HG03565 (cell line): ENCODE measurements around the gene BAG3.
"Not testable (repeated sequence)": the region's sequence is repeated elsewhere in the genome, so short reads cannot be mapped to it uniquely, and the experiment has no call there.

ENCODE experiments used
- ATAC-seq: cut with Tn5 transposase; IDR thresholded peaks from one replicate; pipeline ENCODE4 v1.9.1; 2021; ENCODE audit warnings: mild to moderate bottlenecking, moderate library complexity; ENCODE audit not compliant: unreplicated experiment

Gene BAG3

GRCh38 chr10:119689016-119689580 is 37.9 kb downstream of the BAG3 start:
- no peak for ATAC-seq

GRCh38 chr10:119691726-119692125 is 40.5 kb downstream of the BAG3 start:
- no peak for ATAC-seq

- peak; percentile 74 for ATAC-seq
Observed at GRCh38 chr10:119693262-119693957, 42.2 kb downstream of the BAG3 start.

- no peak for ATAC-seq
Observed at GRCh38 chr10:119694608-119695007, 43.4 kb downstream of the BAG3 start.

GRCh38 chr10:119700321-119700954 is 49.3 kb downstream of the BAG3 start:
- ATAC-seq, result peak; percentile 40

- ATAC-seq, result no peak
Observed at GRCh38 chr10:119701861-119702260, 50.7 kb downstream of the BAG3 start.

GRCh38 chr10:119702583-119702982 is 51.4 kb downstream of the BAG3 start:
- ATAC-seq, result no peak

- ATAC-seq, result no peak
Observed at GRCh38 chr10:119703903-119704508, 52.8 kb downstream of the BAG3 start.

- peak; percentile 48 for ATAC-seq
Observed at GRCh38 chr10:119705434-119705831, 54.3 kb downstream of the BAG3 start.

- ATAC-seq, result no peak
Observed at GRCh38 chr10:119706521-119707278, 55.5 kb downstream of the BAG3 start.

GRCh38 chr10:119707331-119707730 is 56.2 kb downstream of the BAG3 start:
- ATAC-seq, result not testable (repeated sequence)

GRCh38 chr10:119710935-119711334 is 59.8 kb downstream of the BAG3 start:
- not testable (repeated sequence) for ATAC-seq

GRCh38 chr10:119713744-119714483 is 62.7 kb downstream of the BAG3 start:
- ATAC-seq, result no peak

GRCh38 chr10:119714484-119714816 is 63.3 kb downstream of the BAG3 start:
- ATAC-seq, result no peak

- no peak for ATAC-seq
Observed at GRCh38 chr10:119715628-119716505, 64.7 kb downstream of the BAG3 start.

- no peak for ATAC-seq
Observed at GRCh38 chr10:119723161-119723560, 72.0 kb downstream of the BAG3 start.

- ATAC-seq, result no peak
Observed at GRCh38 chr10:119723624-119724023, 72.4 kb downstream of the BAG3 start.

- ATAC-seq, result peak; percentile 1
Observed at GRCh38 chr10:119724593-119725516, 73.7 kb downstream of the BAG3 start.

- ATAC-seq, result no peak
Observed at GRCh38 chr10:119725517-119725827, 74.3 kb downstream of the BAG3 start.
